HG03439 (cell line): ENCODE results near the gene SLC24A4.

Experiments used
- ATAC-seq: cut with Tn5 transposase; IDR thresholded peaks from one replicate; pipeline ENCODE4 v1.9.1; 2021; ENCODE audit warnings: mild to moderate bottlenecking, moderate library complexity; ENCODE audit not compliant: unreplicated experiment

SLC24A4 gene

DNA sequence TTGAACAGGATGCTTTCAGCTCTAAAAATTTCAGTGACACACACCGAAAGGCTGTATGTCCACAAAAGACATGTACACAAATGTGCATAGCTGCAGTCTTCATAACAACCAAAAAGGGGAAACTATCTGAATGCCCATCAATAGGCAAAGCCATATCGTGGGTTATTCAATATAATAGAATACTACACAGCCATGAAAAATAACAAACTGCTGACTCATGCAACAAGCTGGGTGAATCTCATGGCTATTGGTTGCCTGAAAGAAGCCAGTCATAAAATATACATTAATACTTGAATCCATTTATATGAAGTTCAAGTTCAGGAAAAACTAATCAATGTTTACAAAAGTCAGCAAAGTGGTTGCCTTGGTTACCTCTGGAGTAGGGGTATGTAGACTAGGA, 132.3 kb downstream of the SLC24A4 start:
- ATAC-seq: no peak

DNA sequence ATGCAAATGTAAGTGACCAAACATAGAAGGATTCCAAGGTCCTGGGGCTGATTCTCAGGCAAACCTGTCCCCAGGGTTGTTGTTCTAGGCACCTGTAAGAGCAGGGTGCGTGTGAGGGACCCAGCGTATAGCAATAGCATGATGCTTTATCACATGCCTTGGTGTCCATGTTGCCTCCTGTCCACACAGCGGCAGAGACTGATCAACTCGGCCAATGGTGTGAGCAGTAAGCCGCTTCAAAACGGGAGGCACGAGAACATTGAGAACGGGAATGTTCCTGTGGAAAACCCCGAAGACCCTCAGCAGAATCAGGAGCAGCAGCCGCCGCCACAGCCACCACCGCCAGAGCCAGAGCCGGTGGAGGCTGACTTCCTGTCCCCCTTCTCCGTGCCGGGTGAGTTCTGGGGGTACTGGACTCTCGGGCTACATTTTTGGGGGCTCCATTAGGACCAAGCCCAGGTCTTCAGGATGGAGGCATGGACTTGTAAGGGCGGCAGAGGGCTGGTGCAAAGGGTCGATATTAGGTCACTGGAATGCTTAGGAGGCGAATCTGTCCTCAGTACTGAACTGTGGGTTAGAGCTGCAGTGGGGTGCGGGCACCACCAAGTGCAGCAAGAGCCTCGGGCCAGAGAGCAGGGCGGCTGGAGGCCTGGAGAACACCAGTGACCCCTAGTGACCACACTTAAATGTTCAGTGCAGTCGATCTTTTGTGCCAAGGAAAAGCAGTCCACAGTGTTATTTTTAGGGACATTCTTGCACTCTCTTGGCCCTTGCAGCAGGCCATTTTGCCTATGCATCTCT, 133.4 kb downstream of the SLC24A4 start:
- peak; percentile 51 for ATAC-seq

DNA sequence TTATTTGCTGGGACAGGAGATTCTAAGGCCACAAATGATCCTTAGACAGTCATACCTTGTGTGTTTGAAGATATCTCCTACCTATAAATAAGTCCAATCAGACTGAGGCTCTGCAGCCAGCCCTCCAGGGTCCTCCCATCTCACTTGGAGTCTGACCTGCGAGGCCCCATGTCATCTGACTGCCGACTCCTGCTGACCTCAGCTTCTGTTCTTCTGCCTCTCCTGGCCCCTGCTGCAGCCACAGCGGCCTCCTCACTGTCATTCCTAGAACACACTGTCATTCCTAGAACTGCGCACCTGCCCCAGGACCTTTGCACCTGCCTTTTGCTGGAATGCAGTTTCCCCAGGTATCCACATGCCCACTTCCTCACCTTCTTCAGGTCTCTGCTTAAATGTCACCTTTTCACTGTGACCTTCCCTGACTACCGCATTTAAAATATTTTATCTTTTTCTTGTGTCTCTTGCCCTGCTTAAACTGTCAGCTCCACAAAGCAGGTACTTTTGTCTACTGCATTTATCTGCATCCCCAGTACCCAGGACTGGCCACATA, 134.1 kb downstream of the SLC24A4 start:
- no peak for ATAC-seq

DNA sequence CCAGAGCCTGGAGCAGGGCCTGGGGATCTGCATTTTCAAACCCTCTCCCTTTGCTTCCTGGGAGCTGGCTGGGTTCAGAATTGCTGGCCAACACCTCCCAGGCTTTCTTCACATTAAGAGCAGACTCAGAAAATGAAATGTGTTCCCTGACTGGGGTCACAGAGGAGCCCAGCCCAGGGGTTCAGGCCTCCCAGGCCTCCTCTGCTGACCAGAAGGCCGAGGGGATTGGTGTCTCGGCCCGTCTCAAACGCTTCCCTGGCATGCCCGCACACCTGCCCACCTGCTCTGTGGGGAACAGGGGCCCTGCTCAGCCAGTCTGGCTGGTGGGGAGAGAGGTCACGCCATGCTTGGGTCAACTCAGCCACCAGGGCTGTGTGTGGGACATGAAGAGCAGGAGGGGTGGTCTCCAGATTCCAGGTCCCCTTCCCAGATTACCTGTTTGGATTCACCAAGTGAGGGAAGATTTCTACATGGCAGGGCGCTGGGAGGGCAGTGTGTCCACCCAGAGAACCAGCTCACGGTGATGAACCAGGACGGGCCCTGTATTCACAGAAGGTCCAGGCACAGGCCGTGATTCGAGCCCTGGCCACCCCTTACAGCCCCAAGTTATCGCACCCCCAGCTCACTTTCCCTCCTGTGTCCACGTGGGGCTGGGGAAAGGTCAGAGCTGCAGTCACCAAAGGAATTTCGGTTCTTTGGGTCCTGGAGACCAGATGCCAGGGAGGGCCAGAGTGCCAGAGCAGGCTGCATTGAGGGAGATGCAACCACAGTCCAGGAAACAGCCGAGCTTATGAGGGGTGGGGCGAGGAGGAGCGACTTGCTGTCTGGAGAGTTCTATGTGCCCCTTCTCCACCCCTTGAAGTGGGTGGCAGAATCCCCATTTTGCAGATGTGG, 135.4 kb downstream of the SLC24A4 start:
- ATAC-seq: no peak

DNA sequence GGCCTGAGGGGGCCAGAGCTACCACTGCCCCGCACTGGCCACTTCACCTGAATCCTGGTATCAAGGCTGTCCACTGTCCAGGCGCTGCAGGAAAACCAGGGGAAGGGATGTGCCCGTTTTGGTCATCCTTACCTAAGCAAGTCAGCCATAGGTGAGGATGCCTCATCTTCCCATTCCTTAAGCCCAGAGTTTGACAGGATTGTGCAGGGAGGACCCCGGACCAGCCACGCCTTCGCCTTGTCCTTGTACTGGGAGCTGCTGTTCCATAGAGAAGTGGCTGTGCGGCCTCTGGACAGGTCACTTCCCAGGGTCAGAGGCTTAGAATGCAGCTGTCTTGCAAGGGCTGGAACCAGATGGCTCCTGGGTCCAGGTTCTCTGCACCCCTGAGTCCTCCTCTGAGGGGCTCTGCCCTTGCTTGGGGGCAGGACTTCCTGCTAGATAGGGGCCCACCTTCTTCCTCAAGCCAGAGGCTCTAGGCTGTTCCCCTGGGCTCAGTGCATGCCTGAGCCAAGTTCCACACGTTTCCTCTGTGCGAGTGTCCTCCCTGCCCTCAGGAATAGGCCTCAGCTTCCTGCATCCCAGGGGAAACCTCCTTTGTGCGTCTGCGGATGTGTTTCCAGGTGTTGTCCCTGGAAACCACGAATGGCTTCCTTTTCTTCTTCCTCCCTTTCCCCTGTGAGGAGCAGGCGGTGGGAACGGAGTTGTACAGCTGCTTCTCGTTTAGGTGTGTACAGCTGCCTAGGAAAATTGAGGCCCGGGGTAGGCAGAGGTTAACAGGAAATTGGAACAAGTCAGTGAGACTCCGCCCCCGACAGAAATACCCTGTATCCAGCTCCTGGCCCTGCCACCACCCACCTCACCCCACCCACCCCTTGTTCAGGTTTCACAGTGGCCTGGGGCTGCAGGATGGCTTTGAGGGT, 136.3 kb downstream of the SLC24A4 start:
- ATAC-seq: no peak

DNA sequence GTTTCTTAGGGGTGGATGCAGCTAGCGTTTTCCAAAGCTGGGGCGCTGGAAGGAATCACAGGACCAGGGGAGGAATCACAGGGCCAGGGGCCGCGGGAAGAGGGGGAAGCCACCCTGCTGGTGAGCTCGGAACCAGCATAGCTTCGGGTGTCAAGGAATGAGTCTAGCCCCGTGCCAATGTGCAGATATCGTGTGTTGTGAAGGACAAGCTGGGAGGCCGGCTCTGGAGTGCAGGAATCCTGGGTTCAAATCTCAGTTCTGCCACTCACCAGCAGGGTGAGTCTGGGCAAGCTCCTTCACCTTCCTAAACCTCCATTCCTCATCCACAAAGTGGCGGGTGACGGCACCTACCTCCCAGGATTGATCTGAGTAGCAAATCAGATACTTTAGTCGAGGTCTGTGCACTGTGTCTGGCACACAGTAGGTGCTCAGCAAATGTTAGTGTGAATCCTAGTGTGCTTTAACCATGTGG, 137.0 kb downstream of the SLC24A4 start:
- ATAC-seq: no peak

DNA sequence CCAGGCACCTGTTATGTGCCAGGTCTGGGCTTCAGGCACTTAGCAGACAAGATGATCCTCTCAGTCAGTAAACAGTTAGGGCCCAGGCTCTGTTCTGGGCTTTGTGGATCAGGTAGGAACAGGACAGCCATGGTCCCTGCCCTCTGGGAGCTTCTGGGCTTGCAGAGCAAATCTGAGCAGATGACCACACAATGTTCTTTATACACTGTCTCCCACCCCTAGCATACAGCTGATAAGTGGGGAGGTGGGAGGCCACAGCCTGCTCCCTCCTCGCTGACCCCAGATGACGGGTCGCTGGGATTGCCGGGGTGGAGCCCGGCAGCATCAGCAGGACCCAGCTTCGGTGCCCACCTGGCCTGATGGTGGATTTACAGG, 137.6 kb downstream of the SLC24A4 start:
- ATAC-seq: no peak

DNA sequence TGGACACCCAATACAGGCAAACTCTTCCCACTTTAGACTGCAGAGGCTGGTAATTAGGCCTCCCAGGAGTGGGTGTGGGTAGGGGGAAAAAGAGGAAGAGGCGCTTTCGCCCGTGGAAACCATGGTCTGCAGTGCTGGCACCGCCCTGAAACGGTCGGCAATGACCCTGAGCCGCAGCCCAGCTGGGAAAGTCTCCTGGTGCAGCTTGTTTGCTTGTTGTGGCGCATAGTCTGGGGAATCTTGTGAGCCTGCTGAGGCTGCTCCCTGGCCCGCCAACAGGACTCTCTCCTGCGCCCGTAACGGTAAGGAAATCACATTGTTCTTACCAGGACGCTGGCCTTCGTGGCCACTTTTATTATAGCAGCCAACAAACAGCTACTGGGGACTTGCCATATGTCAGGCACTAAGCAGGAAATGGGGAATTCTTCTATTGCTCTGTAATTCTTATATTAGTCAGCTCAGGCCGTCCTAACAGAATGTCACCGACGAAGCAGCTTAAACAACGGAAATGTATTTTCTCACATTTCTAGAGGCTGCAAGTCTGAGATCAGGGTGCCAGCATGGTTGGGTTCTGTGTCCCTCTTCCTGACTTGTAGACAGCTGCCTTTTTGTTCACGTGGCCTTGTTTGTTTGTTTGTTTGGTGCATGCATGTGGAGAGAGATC, 138.1 kb downstream of the SLC24A4 start:
- ATAC-seq: peak; percentile 63

DNA sequence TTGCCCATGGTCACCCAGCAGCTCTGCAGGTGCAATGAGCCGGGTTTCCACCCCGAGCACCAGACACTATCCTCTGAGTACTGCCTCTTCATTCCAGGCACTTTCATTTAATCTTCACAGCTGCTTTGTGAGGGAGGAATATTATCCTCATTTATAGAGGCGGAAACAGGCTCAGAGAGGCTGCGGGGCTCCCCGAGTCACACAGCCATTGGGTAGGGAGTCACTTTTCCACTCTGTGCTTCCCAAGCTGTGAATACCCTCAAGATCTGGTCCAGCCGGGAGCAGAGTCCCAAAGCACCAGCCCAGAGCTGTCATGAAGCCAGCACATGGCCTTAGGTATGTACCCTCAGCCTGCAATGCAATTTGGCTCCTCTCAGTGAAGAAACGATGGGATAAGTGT, 138.9 kb downstream of the SLC24A4 start:
- no peak for ATAC-seq

DNA sequence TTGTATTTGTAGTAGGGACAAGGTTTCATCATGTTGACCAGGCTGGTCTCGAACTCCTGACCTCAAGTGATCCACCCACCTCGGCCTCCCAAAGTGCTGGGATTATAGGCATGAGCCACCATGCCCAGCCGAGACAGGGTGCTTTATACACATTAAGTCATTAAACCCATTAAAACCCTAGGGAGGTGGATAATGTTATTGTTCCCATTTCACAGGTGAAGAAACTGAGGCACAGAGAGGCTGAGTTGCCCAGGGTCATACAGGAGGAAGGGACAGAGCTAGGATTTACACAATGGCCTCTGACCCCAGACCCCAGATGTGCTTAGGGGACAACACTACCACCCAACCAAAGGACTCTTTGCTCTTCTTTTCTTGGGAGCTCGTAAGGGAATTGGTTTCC, 139.6 kb downstream of the SLC24A4 start:
- ATAC-seq: no peak

DNA sequence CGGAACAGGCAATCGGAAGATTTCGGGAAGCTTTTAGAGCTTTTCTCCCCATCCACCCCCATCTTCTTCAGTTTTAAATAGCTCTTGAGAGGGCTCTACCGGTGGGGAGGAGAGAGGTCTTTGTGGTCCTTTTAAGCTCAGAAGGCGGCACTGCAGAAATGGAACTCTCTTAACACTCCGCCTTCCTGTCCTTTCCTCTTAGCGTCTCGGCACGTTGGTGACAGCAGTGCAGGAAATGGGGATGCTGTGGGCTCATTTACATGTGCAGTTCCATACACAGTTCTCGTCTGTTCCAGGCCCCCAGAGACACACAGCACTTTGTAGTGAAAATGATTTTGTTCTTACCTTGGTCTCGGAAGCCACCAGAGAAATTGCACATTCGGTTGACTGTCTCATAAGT, 140.2 kb downstream of the SLC24A4 start:
- no peak for ATAC-seq

DNA sequence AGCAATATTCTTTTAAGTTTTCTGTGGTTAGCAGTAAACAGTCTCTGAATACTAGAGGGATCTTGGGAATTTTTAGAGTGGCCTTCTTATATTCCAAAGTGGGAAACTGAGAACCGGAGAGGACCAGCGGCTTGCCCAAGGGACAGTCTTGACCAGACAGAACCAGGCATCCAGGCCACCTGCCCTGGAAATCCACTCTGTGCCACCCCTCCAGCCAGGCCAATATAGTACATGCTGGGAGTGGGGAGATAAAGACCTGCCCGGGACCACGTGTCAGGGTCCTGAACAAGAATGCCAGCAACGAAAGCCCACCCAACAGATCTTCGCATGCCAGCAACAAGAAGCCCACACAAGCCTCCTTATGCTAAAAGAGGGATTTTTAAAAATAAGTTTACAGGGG, 141.2 kb downstream of the SLC24A4 start:
- ATAC-seq: no peak

DNA sequence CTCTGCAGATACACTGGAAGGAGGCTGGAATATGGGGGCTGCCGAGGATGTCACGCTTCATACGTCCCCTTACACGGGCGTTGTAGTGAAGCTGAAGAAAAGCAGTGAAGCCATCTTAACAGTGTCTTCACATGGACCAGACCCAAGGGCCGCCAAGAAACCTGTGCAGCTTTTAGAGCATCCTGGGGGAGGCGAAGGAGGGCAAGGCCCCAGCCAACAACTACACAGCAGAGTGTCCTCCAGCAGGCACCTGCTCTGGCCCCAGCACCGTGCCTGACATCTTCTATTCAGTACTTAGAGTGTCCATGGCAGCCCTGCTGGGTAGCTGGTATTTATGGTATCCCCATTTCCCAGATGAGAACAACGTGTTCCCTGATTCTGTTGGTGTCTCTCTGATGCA, 141.8 kb downstream of the SLC24A4 start:
- ATAC-seq: no peak

DNA sequence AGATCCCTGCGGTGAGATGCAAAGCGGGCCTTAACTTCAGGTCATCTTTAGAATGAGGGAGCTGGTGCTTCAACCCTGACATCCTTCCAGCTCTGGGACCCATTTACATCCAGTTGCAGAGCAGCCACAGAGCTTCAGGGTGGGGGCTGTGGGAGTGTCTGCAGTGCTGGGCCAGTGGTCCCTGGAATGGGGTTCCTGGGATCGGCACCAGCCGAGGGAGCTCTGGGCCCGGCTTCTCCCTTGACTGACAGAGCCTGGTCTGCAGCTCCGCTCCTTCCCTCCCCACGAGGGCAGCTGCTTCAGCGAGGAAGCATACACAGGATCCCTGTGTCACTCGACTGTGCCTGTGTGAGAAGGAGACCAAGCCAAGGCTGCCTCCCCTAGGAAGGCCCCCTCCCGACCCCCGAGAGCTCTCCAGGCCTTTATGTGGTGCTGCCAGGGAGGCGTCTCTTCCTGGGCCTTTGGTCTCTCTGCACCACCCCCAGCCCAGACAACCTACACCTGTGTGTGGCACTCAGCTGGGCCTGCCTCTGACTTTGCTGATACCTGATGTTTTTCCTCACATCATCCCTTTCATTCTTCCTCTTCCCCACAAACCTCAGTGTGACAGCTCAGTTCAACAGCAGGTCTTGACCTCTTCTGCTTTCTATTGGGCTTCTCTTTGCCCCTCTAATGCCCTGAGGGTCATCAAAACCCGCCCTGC, 142.5 kb downstream of the SLC24A4 start:
- ATAC-seq: no peak

DNA sequence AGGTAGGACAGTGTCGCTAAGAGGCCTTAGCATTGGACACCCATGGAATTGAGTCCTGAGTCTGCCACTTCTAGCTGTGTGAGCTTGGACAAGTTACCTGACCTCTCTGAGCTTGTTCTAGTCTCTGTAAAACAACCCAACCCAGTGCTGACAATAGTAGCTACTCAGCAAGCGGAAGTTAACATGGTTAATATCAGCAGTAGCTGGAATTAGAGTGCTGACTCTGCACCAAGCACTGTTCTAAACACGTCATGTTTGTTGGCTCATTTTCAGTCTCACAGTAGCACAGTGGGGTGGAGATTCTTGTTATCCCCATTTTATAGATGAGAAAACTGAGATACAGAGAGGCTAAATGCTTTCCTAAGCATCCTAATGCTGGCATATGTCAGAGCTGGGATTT, 143.1 kb downstream of the SLC24A4 start:
- ATAC-seq: no peak

DNA sequence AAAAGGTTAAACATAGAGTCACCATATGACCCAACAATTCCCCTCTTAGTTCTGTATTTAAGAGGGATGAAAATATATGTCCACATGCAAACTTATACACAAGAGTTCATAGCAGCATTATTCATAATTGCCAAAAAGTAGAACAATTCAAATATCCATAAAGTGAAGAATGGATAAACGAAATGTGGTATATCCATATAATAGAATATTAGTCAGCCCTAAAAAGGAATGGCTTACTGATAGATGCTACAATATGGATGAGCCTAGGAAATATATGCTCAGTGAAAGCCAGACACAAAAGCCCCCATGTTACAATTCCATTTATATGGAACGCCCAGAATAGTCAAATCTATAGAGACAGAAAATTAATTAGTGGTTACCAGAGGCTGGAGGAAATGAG, 146.6 kb downstream of the SLC24A4 start:
- no peak for ATAC-seq

DNA sequence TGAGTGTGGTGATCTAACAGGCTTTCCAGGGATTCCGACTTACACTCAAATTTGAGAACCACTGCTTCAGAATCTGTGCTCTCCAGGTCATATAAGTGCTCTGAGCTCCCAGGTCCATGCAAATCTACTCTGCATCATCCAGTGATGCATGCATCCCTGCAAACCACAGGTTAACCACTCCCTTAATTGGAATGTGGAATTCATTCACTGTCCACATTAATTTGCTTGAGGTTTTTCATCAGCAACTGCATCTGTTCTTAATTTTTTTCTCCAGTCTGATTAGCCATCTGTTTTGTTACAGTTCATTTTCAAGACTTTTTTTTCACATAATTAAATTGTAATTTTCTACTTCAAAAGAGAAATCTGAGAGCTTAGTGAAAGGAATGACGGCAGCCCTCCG, 147.2 kb downstream of the SLC24A4 start:
- ATAC-seq: no peak

DNA sequence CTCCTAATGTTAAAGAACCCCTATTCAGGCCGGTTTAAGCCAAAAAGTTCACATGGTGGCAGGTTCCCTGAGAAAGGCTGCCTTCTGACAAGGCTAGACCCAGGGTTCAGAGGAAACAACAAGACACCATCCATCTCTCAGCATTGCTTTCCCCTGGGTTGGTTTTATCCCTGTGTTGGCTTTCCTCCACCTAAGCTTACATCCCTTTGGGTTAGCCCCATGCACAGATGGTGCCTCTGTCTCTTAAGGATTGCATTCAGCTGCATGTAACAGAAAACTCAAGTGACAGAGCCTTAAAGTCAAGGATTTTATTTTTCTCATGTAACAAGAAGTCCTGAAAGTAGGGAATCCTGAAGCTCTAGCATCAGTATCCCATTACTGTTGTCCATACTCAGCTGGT, 147.8 kb downstream of the SLC24A4 start:
- no peak for ATAC-seq

DNA sequence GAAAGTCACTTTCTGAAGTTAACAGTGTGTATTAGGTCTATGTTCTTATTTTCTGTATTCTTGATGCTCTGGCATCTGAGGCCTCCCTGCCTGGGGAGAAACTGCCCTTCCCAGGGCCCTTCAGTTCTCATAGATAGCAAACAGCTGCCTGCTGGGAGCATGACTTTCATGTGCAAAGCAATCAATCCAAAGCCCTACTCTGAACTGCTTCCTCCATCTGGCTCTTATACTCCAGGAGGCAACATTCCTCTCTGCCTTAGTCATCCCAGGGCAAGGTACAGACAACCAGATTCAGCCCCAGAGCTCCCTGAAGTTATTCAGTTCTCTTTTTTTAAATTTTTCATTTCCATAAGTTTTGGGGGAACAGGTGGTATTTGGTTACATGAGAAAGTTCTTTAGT, 149.0 kb downstream of the SLC24A4 start:
- no peak for ATAC-seq

DNA sequence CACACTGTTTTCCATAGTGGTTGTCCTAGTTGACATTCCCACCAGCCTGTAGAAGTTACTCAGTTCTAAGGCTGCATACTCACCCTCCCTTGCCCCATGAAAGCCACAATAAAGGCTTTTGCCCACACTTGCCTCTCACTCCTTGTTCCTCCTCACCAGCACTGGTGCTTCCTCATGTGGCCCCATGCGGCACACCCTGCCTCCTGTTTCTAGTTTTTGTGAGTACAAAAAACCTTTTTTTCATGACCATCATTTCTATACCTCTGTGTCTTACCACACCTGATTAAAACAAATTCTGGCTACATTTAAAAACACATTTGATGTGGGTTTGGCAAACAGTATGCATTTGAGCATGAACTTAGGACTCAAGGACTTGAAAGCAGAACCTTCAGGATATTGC, 149.9 kb downstream of the SLC24A4 start:
- ATAC-seq: no peak
